Aorta (tissue), 5 donors: ENCODE results near the gene ELF5. TPM values are rescaled to one million over a fixed set of nuclear protein-coding genes. Genes with fewer than 3 reads are reported as not detected.

Source experiments
- ATAC-seq: fragments of 200-7000 bp; cut with Tn5 transposase; one replicate; pipeline ENCODE4 v1.9.1; 2022; ENCODE audit warnings: moderate library complexity; ENCODE audit not compliant: low FRiP score
- DNase-seq, 2 donors: peaks; one replicate each; pipeline ENCODE4 v3.0.0-alpha.2; 2020
- H3K27ac ChIP-seq, 2 donors: one replicate each; pipeline ENCODE4 v1.5.1; 2013; ENCODE audit warnings: low read length in 2 of 2, mild to moderate bottlenecking in 2 of 2, moderate library complexity in 2 of 2, control low read depth in 1 of 2, inconsistent platforms in 1 of 2, low read depth in 1 of 2
- H3K27me3 ChIP-seq, 2 donors: one replicate each; pipeline ENCODE4 v1.6.1; 2013; ENCODE audit warnings: control low read depth in 1 of 2, low read length in 1 of 2, mild to moderate bottlenecking in 1 of 2, moderate library complexity in 1 of 2; ENCODE audit not compliant: insufficient read depth in 2 of 2, control insufficient read depth in 1 of 2
- H3K36me3 ChIP-seq, 2 donors: one replicate each; pipeline ENCODE4 v1.6.1; 2013; ENCODE audit warnings: control low read depth in 1 of 2, low read length in 1 of 2, mild to moderate bottlenecking in 1 of 2; ENCODE audit not compliant: insufficient read depth in 2 of 2, control insufficient read depth in 1 of 2
- H3K4me1 ChIP-seq, 2 donors: one replicate each; pipeline ENCODE4 v1.6.1; 2013; ENCODE audit warnings: low read length in 2 of 2, control low read depth in 1 of 2, mild to moderate bottlenecking in 1 of 2, moderate library complexity in 1 of 2; ENCODE audit not compliant: insufficient read depth in 2 of 2, control insufficient read depth in 1 of 2
- H3K4me3 ChIP-seq, 2 donors: one replicate each; pipeline ENCODE4 v1.5.1; 2013; ENCODE audit warnings: low read length in 2 of 2, control low read depth in 1 of 2, mild to moderate bottlenecking in 1 of 2
- H3K9me3 ChIP-seq: one replicate; pipeline ENCODE4 v1.6.1; 2013; ENCODE audit warnings: mild to moderate bottlenecking, low read length; ENCODE audit not compliant: control insufficient read depth
- WGBS, 2 donors: extraction: QIAGEN DNeasy Blood & Tissue Kit; methylation state at CpG; one replicate each; pipeline ENCODE4 v1.1.7; 2013; 5-methylcytosine and 5-hydroxymethylcytosine counted together
- intact Hi-C, 2 donors: fragments of 100-400 bp; cut with DNase I; formaldehyde crosslinking; loops; one replicate each; pipeline versions ENCODE4 v1.14.2 to v1.15.0; 2022
- polyA plus RNA-seq, 2 donors: library from polyadenylated mRNA; stranded (reverse); fragments of 200-250 nt; gene quantifications; one replicate each; pipeline ENCODE4 v1.2.3, GENCODE V29; 2013
- total RNA-seq, 2 donors: library from RNA; stranded (reverse); fragmentation: NEBNext Ultra II Directional; extraction: Animal tissue kit (Norgen Biotek cat#: 25700); gene quantifications; one replicate each; pipeline ENCODE4 v1.2.1, GENCODE V29; 2021
- donor health status: healthy with polysubstance abuse.
- donor health status: Bipolar disorder and iron deficiency.
- donor health status: DM: no; HTN: no; CAD: no.
- donor health status: DM: no; HTN: no; CAD: no.
- donor health status: DM: yes; HTN: yes; CAD: no.

Gene ELF5
- total and polyA plus RNA-seq, 4 donors: not detected

GRCh38 chr11:34476849-34477248 is 36.7 kb downstream of the ELF5 start:
- no peak overlapping the region for H3K4me3 ChIP-seq
- no peaks in the 10 kb centered on the region for H3K9me3 ChIP-seq
- ATAC-seq (no peak), DNase-seq (no peak)
- intact Hi-C loops: no loop called here
- H3K27ac ChIP-seq: no peak overlapping the region
- H3K27me3 ChIP-seq: no peaks in the 10 kb centered on the region
- H3K36me3 ChIP-seq: no peaks in the 10 kb centered on the region
- H3K4me1 ChIP-seq: no peaks in the 10 kb centered on the region
- 91 to 93% methylated on average over 4 of the region's 4 CpGs for WGBS, 2 donors

- Histone ChIP-seq H3K27me3 (no peaks in the 10 kb centered on the region), H3K4me1 (no peaks in the 10 kb centered on the region), H3K36me3 (peaks cover 0 to 3% of the 10 kb centered on the region in 2 donors), H3K9me3 (no peaks in the 10 kb centered on the region), H3K4me3 (no peak overlapping the region), H3K27ac (no peak overlapping the region)
- ATAC-seq: no peak
- 3 to 4% methylated on average over 3 of the region's 3 CpGs for WGBS, 2 donors
- intact Hi-C loops: no loop called here
- no peak for DNase-seq
Measured at GRCh38 chr11:34475656-34476055, 37.9 kb downstream of the ELF5 start.

- no peak for ATAC-seq
- H3K4me1 ChIP-seq: no peaks in the 10 kb centered on the region
- H3K4me3 ChIP-seq: no peak overlapping the region
- H3K27me3 ChIP-seq: no peaks in the 10 kb centered on the region
- no peak overlapping the region for H3K27ac ChIP-seq
- DNase-seq: no peak
- H3K9me3 ChIP-seq: no peaks in the 10 kb centered on the region
- intact Hi-C loops: no loop called here
- peaks cover 5 to 8% of the 10 kb centered on the region in 2 donors for H3K36me3 ChIP-seq
- WGBS, 2 donors: 95 to 98% methylated on average over 4 of the region's 4 CpGs
Measured at GRCh38 chr11:34473603-34474169, 39.9 kb downstream of the ELF5 start.

DNA sequence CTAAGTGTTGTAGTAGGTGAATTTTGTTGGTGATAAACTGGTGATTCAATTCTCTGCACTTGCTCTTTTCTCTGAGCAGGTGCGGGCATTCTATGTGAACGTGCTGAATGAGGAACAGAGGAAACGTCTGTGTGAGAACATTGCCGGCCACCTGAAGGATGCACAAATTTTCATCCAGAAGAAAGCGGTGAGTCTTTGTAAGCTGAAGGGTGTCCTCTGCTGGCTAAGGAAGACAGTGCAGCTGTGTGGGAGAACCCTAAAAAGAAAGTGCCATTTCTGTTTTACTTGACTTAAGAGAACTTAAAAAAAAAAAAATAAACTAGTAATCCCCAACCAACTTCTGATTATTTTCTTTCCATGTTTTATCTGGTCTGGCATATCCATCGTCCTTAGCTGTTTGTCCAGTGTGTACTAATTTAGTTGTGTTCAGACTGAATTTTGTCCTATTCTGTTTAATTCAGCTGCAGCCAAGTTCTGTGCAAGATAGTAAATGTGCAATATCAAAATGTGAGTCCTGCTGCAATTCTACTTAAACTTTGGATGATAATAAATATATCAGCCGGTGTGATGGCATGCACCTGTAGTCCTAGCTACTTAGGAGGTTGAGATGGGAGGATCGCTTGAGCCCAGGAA is 45.3 kb downstream of the ELF5 start:
- no peaks in the 10 kb centered on the region for H3K27me3 ChIP-seq
- no peak overlapping the region for H3K27ac ChIP-seq
- intact Hi-C loops: no loop called here
- H3K4me3 ChIP-seq: no peak overlapping the region
- ATAC-seq: no peak
- WGBS, 2 donors: 91 to 96% methylated on average over 8 of the region's 8 CpGs
- no peaks in the 10 kb centered on the region for H3K4me1 ChIP-seq
- peaks cover 5 to 11% of the 10 kb centered on the region in 2 donors for H3K36me3 ChIP-seq
- H3K9me3 ChIP-seq: no peaks in the 10 kb centered on the region
- no peak for DNase-seq

- Histone ChIP-seq H3K27me3 (no peaks in the 10 kb centered on the region), H3K4me3 (no peak overlapping the region), H3K27ac (no peak overlapping the region), H3K4me1 (no peaks in the 10 kb centered on the region), H3K9me3 (no peaks in the 10 kb centered on the region), H3K36me3 (peaks cover 9 to 11% of the 10 kb centered on the region in 2 donors)
- DNase-seq (no peak), ATAC-seq (no peak)
- intact Hi-C loops: no loop called here
- WGBS, 2 donors: 84 to 98% methylated on average over 3 of the region's 3 CpGs
Measured at GRCh38 chr11:34466802-34467488, 46.6 kb downstream of the ELF5 start.

DNA sequence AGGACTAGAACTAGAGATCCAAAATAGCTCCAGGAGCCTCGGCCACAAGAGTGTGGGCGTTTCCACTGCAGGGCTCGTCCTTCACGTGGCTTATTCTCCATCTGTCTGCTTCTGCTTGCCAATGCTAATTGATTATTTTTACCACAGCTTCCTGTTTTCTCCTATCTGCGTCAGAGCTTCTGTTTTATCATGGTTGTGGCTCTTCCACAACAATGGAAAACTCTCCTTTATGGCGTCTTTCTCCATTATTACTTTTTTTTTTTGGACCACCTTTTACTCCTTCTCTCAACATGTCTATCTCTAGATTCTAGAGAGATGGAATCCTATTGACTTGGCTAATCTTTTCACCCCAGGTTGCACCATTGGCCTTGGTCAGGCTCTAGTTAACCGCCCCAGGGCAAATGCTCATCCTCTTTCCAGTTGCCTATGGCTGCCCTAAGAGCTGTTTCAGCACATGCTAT is 49.0 kb downstream of the ELF5 start:
- peaks cover 9 to 11% of the 10 kb centered on the region in 2 donors for H3K36me3 ChIP-seq
- no peaks in the 10 kb centered on the region for H3K27me3 ChIP-seq
- H3K27ac ChIP-seq: no peak overlapping the region
- H3K9me3 ChIP-seq: no peaks in the 10 kb centered on the region
- intact Hi-C loops: no loop called here
- 87 to 90% methylated on average over 7 of the region's 7 CpGs for WGBS, 2 donors
- no peak overlapping the region for H3K4me3 ChIP-seq
- ATAC-seq: no peak
- no peaks in the 10 kb centered on the region for H3K4me1 ChIP-seq
- DNase-seq: peak in 1 of 2 donors; percentile 50

DNA sequence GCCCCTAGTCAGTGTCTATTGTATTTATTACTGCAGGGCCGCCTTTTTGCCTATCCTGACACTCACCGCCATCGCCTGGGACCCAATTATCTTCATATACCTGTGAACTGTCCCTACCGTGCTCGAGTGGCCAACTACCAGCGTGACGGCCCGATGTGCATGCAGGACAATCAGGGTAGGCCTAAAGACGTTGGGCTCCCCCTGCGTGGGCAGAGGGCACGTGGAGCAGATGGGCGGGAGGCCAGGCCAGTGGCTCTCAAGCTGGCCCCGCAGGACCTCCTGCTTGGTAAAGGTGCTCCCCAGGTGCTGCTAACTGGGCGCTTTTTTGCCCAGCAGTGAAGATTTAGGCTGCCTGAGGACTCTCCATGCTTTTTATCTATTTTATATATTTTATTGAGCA is 52.4 kb downstream of the ELF5 start:
- no peaks in the 10 kb centered on the region for H3K9me3 ChIP-seq
- no peaks in the 10 kb centered on the region for H3K4me1 ChIP-seq
- H3K36me3 ChIP-seq: peaks cover 8 to 11% of the 10 kb centered on the region in 2 donors
- 90 to 95% methylated on average over 14 of the region's 14 CpGs for WGBS, 2 donors
- no peak for DNase-seq
- no peak overlapping the region for H3K4me3 ChIP-seq
- intact Hi-C loops: no loop called here
- no peaks in the 10 kb centered on the region for H3K27me3 ChIP-seq
- ATAC-seq: no peak
- H3K27ac ChIP-seq: no peak overlapping the region

- H3K36me3 ChIP-seq: peaks cover 8 to 11% of the 10 kb centered on the region in 2 donors
- H3K4me1 ChIP-seq: no peaks in the 10 kb centered on the region
- 74 to 77% methylated on average over 4 of the region's 4 CpGs for WGBS, 2 donors
- H3K27ac ChIP-seq: no peak overlapping the region
- DNase-seq: no peak
- H3K9me3 ChIP-seq: no peaks in the 10 kb centered on the region
- H3K27me3 ChIP-seq: no peaks in the 10 kb centered on the region
- ATAC-seq: no peak
- no peak overlapping the region for H3K4me3 ChIP-seq
- intact Hi-C loops: no loop called here
Measured at GRCh38 chr11:34460278-34460677, 53.3 kb downstream of the ELF5 start.
